Colonic mucosa (tissue), 4 donors: ENCODE results near the gene MKS1. TPM values are rescaled to one million over a fixed set of nuclear protein-coding genes. Genes with fewer than 3 reads are reported as not detected.

Experiments used
- DNase-seq: peaks from one replicate; pipeline ENCODE4 v3.0.0-alpha.2; 2020
- H3K27ac ChIP-seq: fragments of 200-600 bp; one replicate; pipeline ENCODE4 v1.8.0; 2021
- H3K27me3 ChIP-seq: fragments of 200-600 bp; one replicate; pipeline ENCODE4 v1.8.0; 2021
- H3K36me3 ChIP-seq: fragments of 200-600 bp; one replicate; pipeline ENCODE4 v1.8.0; 2021
- H3K4me1 ChIP-seq: fragments of 200-600 bp; one replicate; pipeline ENCODE4 v1.8.0; 2021; ENCODE audit warnings: mild to moderate bottlenecking
- H3K4me3 ChIP-seq: fragments of 200-600 bp; one replicate; pipeline ENCODE4 v1.8.0; 2021
- H3K9ac ChIP-seq, 2 donors: one replicate each; pipeline ENCODE4 v1.7.0; 2013; ENCODE audit warnings: control low read depth in 2 of 2, low read depth in 2 of 2, low read length in 2 of 2
- H3K9me3 ChIP-seq: fragments of 200-600 bp; one replicate; pipeline ENCODE4 v1.8.0; 2021
- intact Hi-C: fragments of 100-400 bp; cut with DNase I; formaldehyde crosslinking; loops from one replicate; pipeline ENCODE4 v1.14.1; 2022
- total RNA-seq, 2 donors: library from RNA; stranded (reverse); fragmentation: NEBNext Ultra II Directional in 1 of 2; extraction: Animal tissue kit (Norgen Biotek cat#: 25700) in 1 of 2; gene quantifications; one replicate each; pipeline ENCODE4 v1.2.1, GENCODE V29; 2021
- TF ChIP-seq, protein P1 (sequence below): fragments of 200-600 bp; IDR thresholded peaks from one replicate; pipeline ENCODE4 v1.8.0; 2022; ENCODE audit warnings: antibody characterized with exemption, mild to moderate bottlenecking
- donor health status: healthy.
- donor health status: DM: no; HTN: no; CAD: no.
- donor health status: DM: no; HTN: no; CAD: no.

The MKS1 gene
- 10 to 100 TPM; 13.8 to 18.4 TPM for total RNA-seq

DNA sequence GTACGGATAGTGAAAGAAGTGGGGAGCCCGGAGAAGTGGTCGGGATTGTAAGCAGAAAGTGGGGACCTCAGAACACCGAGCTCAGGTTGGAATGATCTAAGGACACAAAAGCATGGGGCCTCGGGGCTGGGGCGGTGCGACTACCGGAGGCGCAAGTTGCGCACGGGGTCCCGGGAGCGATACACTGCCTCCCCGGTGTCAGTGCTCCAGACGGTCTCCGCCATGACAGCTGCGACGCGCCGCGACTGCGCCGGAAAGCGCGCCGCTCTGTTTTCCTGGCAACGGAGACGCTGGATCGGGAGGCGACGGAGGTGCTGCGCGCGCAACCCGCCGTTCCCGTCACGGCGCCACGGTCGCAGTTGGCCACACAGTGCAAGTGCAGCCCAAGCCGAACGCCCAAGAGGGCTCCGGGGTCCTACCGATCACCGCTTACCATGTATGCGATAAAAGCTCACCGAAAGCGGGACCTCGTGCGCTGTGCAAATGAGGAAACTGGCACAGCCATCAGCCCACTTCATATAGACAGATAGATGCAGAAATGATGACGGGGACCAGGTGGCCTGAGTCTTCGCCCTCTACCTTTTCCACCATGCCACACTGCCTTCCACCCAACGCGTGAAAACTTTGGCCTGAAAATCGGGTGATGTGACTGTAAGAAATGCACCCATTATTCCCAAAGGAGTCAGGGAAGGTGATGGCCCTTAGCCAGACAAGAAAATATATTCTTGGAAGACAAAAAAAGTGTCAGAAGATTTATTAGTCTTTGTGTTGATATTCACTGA is at the start of gene MKS1:
Gene MKS1 (minus strand): TSS at position 249 of the 782 bp plus-strand sequence. CDS start 25 bp downstream, at position 224.
- H3K27ac ChIP-seq = peak within 1 kb of the TSS; percentile 61
- H3K36me3 ChIP-seq = no peaks in the 10 kb centered on the region
- H3K4me1 ChIP-seq = no peaks in the 10 kb centered on the region
- peak within 1 kb of the TSS; percentile 81 to 83 for H3K9ac ChIP-seq
- peak within 1 kb of the TSS; percentile 67 for H3K4me3 ChIP-seq
- H3K27me3 ChIP-seq = no peaks in the 10 kb centered on the region
- H3K9me3 ChIP-seq = no peaks in the 10 kb centered on the region
- peak; percentile 95 for DNase-seq
- intact Hi-C loops = no loop called here
- TF ChIP-seq, protein P1, sequence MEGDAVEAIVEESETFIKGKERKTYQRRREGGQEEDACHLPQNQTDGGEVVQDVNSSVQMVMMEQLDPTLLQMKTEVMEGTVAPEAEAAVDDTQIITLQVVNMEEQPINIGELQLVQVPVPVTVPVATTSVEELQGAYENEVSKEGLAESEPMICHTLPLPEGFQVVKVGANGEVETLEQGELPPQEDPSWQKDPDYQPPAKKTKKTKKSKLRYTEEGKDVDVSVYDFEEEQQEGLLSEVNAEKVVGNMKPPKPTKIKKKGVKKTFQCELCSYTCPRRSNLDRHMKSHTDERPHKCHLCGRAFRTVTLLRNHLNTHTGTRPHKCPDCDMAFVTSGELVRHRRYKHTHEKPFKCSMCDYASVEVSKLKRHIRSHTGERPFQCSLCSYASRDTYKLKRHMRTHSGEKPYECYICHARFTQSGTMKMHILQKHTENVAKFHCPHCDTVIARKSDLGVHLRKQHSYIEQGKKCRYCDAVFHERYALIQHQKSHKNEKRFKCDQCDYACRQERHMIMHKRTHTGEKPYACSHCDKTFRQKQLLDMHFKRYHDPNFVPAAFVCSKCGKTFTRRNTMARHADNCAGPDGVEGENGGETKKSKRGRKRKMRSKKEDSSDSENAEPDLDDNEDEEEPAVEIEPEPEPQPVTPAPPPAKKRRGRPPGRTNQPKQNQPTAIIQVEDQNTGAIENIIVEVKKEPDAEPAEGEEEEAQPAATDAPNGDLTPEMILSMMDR = peak; percentile 82

DNA sequence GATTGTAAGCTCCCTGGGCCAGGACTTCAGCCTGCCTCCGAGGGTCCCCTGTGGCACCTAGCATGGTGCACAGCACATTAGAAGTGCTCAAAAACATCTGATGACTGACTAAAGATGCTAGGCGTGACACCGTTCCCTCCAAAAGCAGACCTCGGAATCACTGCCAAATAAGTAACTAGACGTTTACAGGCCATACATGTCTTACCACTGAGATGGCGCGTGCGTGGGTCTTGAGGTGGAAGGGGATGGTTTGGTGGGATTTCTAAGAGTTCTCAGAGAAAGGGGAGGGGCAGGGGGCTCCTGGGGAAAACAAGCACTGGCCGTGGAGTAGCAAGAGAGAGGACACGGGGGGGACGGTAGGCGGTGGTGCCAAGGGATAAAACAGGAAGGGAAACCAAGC is 49.3 kb upstream of the MKS1 start:
- no peak for DNase-seq

DNA sequence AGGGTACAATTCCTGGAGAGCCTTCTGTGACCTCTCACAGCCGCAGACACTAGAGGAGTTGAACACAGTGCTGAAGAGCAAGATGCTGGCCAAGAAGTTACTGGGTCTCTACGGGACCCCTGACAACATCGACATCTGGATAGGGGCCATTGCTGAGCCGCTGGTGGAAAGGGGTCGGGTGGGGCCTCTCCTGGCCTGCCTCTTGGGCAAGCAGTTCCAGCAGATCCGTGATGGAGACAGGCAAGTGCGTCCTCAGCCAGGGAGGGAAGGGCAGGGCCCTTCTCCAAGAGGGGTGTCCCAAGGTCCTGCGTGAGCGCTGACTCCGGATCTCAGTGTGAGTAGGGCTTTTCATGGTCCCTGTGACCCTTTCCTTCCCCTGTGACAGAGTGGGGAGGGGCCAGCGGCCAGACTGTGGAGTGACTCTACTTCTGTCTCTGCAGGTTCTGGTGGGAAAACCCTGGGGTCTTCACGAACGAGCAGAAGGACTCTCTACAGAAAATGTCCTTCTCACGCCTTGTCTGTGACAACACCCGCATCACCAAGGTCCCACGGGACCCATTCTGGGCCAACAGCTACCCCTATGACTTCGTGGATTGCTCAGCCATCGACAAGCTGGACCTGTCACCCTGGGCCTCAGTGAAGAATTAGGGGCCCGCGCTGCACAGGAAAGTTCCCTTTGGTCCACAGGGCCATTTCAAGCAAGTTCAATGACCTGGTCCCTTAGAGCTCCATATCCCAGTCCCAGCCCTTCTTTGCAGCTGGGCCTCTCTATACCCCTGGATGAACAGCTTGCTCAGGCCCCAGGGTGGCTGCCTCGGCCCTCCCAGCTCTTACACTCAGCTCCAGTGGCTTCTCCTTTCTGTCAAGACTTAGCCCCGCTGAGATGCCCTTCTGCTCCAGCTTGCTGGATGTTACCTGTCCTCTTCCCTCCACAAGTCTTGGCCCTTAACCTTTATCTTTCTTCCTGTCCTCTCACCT is 48.6 kb upstream of the MKS1 start:
- DNase-seq = no peak
- TF ChIP-seq, protein P1 = no peak
- Histone ChIP-seq H3K27ac (no peak overlapping the region), H3K9me3 (no peaks in the 10 kb centered on the region), H3K4me3 (no peak overlapping the region), H3K27me3 (no peaks in the 10 kb centered on the region), H3K4me1 (no peaks in the 10 kb centered on the region), H3K36me3 (no peaks in the 10 kb centered on the region), H3K9ac (no peak overlapping the region)
- intact Hi-C loops = no loop called here

More for the DNA sequence above, 49.3 kb upstream of the MKS1 start:
- Histone ChIP-seq H3K4me1 (no peaks in the 10 kb centered on the region), H3K36me3 (no peaks in the 10 kb centered on the region), H3K9me3 (no peaks in the 10 kb centered on the region), H3K27ac (no peak overlapping the region), H3K4me3 (no peak overlapping the region), H3K27me3 (no peaks in the 10 kb centered on the region), H3K9ac (no peak overlapping the region)
- TF ChIP-seq, protein P1 = no peak
- intact Hi-C loops = no loop called here

GRCh38 chr17:58265902-58266875 is 47.1 kb upstream of the MKS1 start:
- H3K27me3 ChIP-seq = no peaks in the 10 kb centered on the region
- no peaks in the 10 kb centered on the region for H3K9me3 ChIP-seq
- no peak overlapping the region for H3K27ac ChIP-seq
- intact Hi-C loops = no loop called here
- peak; percentile 2 for DNase-seq
- TF ChIP-seq, protein P1 = no peak
- no peak overlapping the region for H3K9ac ChIP-seq
- H3K4me1 ChIP-seq = no peaks in the 10 kb centered on the region
- no peak overlapping the region for H3K4me3 ChIP-seq
- H3K36me3 ChIP-seq = no peaks in the 10 kb centered on the region
